A673 (cell line): ENCODE measurements around the gene OR7C1. TPM values are rescaled to one million over a fixed set of nuclear protein-coding genes. Genes with fewer than 3 reads are reported as not detected.

ENCODE experiments used
- BruUV-seq: library from RNA; stranded (reverse); fragments of 400-500 nt; replicated peaks from 2 replicates; lab custom pipeline; 2021; lab: Mats Ljungman, UMichigan
- CTCF ChIA-PET: fragments of 300-600 bp; sonication (Branson Sonifier 250); formaldehyde crosslinking; loops from one replicate; lab custom pipeline; 2022; ENCODE audit warnings: antibody characterized with exemption; lab: Charles Lee
- POLR2A ChIA-PET: fragments of 300-600 bp; sonication (Branson Sonifier 250); formaldehyde crosslinking; loops from one replicate; lab custom pipeline; 2022; ENCODE audit warnings: antibody characterized with exemption; ENCODE audit not compliant: low non-redundant PET; lab: Charles Lee
- DNase-seq: peaks from one replicate; pipeline ENCODE4 v3.0.0-alpha.2; 2015; ENCODE audit warnings: low spot score
- H3K27ac ChIP-seq: fragments of 200-600 bp; sonication (generic); 2 replicates; pipeline ENCODE4 v1.5.1; 2016; ENCODE audit warnings: mixed run types, low read depth, mild to moderate bottlenecking, mixed read lengths, antibody characterized with exemption, low read length; ENCODE audit not compliant: poor library complexity, severe bottlenecking
- H3K27me3 ChIP-seq: fragments of 200-600 bp; sonication (generic); replicated peaks from 2 replicates; pipeline ENCODE4 v1.6.1; 2017; ENCODE audit warnings: mixed run types, low read depth, mild to moderate bottlenecking, mixed read lengths, antibody characterized with exemption, low read length; ENCODE audit not compliant: insufficient read depth, poor library complexity
- H3K36me3 ChIP-seq: fragments of 200-600 bp; sonication (generic); 2 replicates; pipeline ENCODE4 v1.6.1; 2016; ENCODE audit warnings: mixed run types, mild to moderate bottlenecking, mixed read lengths, antibody characterized with exemption, low read length; ENCODE audit not compliant: insufficient read depth, poor library complexity, severe bottlenecking
- H3K4me1 ChIP-seq: fragments of 200-600 bp; sonication (generic); 2 replicates; pipeline ENCODE4 v1.6.1; 2017; ENCODE audit warnings: mixed run types, mild to moderate bottlenecking, mixed read lengths, antibody characterized with exemption, low read length; ENCODE audit not compliant: insufficient read depth, poor library complexity, severe bottlenecking
- H3K4me3 ChIP-seq: fragments of 200-600 bp; sonication (generic); 2 replicates; pipeline ENCODE4 v1.5.1; 2016; ENCODE audit warnings: low read depth, mixed run types, mild to moderate bottlenecking, mixed read lengths, low read length; ENCODE audit not compliant: poor library complexity, severe bottlenecking
- H3K9me3 ChIP-seq: fragments of 200-600 bp; sonication (generic); 2 replicates; pipeline ENCODE4 v1.6.1; 2016; ENCODE audit warnings: mixed run types, low read depth, mild to moderate bottlenecking, mixed read lengths, antibody characterized with exemption, low read length; ENCODE audit not compliant: poor library complexity, severe bottlenecking
- EZH2 ChIP-seq: fragments of 200-600 bp; sonication (generic); IDR thresholded peaks from 2 replicates; pipeline ENCODE4 v1.6.1; 2017; ENCODE audit warnings: borderline replicate concordance, low read depth, mild to moderate bottlenecking, mixed read lengths, antibody characterized with exemption, low read length; ENCODE audit not compliant: poor library complexity, severe bottlenecking
- intact Hi-C: fragments of 100-400 bp; cut with micrococcal nuclease; formaldehyde crosslinking; loops from one replicate; pipeline ENCODE4 v1.10.0; 2022; ENCODE audit not compliant: unreplicated experiment
- total RNA-seq: library from RNA; stranded (reverse); gene quantifications from 2 replicates; pipeline ENCODE4 v1.2.3, GENCODE V29; 2021
- TF ChIP-seq, protein P1 (sequence below): fragments of 300-800, 200-600 bp; sonication (generic); conservative IDR thresholded peaks from 2 replicates; pipeline ENCODE4 v1.5.1; 2017; ENCODE audit warnings: low read depth, mild to moderate bottlenecking, antibody characterized with exemption, low read length, moderate library complexity, mixed read lengths

Gene OR7C1
- total RNA-seq, 1 experiment from 2014 or later: not detected

DNA sequence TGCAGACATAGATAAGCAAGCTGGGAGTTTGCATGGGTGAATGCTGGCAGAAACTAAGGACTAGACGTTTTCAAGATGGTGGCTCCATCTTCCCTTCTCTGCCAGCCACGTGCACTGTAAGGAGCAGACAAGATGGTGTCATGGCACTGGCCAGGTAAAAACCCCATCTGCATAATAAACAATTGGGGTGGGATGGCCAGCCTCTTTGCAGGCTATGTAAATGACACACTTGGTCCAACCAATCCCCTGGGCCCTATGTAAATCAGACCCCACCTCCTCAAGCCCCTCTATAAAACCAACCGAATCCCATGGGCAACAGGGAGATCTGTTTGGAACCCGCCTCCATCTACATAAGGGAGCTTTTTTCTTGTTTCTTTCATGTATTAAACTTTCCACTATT is 2.4 kb upstream of the OR7C1 start:
- TF ChIP-seq, protein P1, sequence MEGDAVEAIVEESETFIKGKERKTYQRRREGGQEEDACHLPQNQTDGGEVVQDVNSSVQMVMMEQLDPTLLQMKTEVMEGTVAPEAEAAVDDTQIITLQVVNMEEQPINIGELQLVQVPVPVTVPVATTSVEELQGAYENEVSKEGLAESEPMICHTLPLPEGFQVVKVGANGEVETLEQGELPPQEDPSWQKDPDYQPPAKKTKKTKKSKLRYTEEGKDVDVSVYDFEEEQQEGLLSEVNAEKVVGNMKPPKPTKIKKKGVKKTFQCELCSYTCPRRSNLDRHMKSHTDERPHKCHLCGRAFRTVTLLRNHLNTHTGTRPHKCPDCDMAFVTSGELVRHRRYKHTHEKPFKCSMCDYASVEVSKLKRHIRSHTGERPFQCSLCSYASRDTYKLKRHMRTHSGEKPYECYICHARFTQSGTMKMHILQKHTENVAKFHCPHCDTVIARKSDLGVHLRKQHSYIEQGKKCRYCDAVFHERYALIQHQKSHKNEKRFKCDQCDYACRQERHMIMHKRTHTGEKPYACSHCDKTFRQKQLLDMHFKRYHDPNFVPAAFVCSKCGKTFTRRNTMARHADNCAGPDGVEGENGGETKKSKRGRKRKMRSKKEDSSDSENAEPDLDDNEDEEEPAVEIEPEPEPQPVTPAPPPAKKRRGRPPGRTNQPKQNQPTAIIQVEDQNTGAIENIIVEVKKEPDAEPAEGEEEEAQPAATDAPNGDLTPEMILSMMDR: no peak
- no peak for TF ChIP-seq EZH2
- no peak overlapping the region for H3K27ac ChIP-seq
- no peaks in the 10 kb centered on the region for H3K27me3 ChIP-seq
- H3K36me3 ChIP-seq: no peaks in the 10 kb centered on the region
- no peak for DNase-seq
- no peak overlapping the region for H3K4me3 ChIP-seq
- intact Hi-C loops: no loop called here
- H3K4me1 ChIP-seq: no peaks in the 10 kb centered on the region
- H3K9me3 ChIP-seq: no peaks in the 10 kb centered on the region
- POLR2A ChIA-PET: no interaction called here
- CTCF ChIA-PET: no interaction called here
- BruUV-seq: no TSS peak

DNA sequence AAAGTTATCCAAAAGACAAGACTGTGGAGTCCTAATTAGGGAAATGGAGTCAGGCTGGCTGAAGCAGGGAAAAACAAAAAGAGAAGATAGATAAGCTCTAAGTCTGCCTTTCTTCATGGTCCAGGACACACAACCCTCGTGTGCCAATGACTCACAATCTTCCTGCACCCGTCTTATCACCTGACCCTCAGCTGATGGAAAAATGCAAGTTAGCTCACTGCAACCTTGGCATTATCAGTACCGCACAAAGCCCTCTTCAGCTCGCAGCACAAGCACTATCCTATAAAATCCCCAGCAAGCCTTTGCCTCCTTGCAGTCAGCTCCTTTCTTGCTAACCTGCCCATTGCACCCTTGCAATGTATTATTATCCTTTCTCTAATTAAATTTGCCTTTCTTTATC is 4.3 kb downstream of the OR7C1 start:
- H3K36me3 ChIP-seq: no peaks in the 10 kb centered on the region
- CTCF ChIA-PET: no interaction called here
- H3K4me1 ChIP-seq: no peaks in the 10 kb centered on the region
- TF ChIP-seq EZH2: no peak
- TF ChIP-seq, protein P1: no peak
- POLR2A ChIA-PET: interaction anchor here (0.6 kb wide), 1 partner anchor 1051 kb away, joined by 6 read pairs; no protein-coding TSS in a partner anchor
- H3K4me3 ChIP-seq: no peak overlapping the region
- H3K27ac ChIP-seq: no peak overlapping the region
- peaks cover 27% of the 10 kb centered on the region for H3K27me3 ChIP-seq
- no peak for DNase-seq
- intact Hi-C loops: no loop called here
- no peaks in the 10 kb centered on the region for H3K9me3 ChIP-seq
- BruUV-seq: no TSS peak

DNA sequence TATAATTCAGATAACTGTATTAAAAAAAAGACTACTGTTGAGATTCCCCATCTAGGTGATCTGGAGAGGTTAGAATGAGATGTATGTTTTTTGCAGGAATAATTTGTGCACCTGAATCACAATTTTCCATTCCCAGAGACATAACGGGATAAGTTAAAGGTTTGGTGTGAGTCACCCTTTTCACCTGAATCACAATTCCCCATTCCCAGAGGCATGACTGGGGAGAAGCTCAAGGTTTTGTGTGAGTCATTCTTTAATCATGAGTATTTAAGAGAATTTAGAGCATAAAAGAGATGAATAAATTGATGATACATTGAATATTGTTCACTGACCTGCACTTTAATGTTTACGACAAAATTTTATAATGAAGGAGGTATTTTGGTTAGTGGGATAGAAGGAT is 9.0 kb downstream of the OR7C1 start:
- CTCF ChIA-PET: no interaction called here
- TF ChIP-seq EZH2: no peak
- TF ChIP-seq, protein P1: no peak
- intact Hi-C loops: no loop called here

More for the DNA sequence above, 9.0 kb downstream of the OR7C1 start:
- no peak for DNase-seq
- no TSS peak for BruUV-seq
- H3K4me3 ChIP-seq: no peak overlapping the region
- H3K27me3 ChIP-seq: peaks cover 28% of the 10 kb centered on the region
- no peaks in the 10 kb centered on the region for H3K36me3 ChIP-seq
- POLR2A ChIA-PET: no interaction called here
- no peaks in the 10 kb centered on the region for H3K4me1 ChIP-seq
- H3K27ac ChIP-seq: no peak overlapping the region
- no peaks in the 10 kb centered on the region for H3K9me3 ChIP-seq
